GM12801 (cell line): ENCODE measurements around the gene TERF2IP.

Experiments
- TF ChIP-seq, protein P1 (sequence below): IDR thresholded peaks from one replicate; pipeline ENCODE4 v1.5.1; 2011; ENCODE audit warnings: control low read depth; ENCODE audit not compliant: insufficient read length; ENCODE audit errors: extremely low read depth

Gene TERF2IP

GRCh38 chr16:75647492-75648264 is at the start of gene TERF2IP, which contains the start of gene KARS1:
Gene TERF2IP (plus strand): TSS chr16:75647773. CDS start chr16:75647883, 110 bp downstream.
Gene KARS1 (minus strand): TSS chr16:75647665. CDS start chr16:75647639, 26 bp downstream.
- TF ChIP-seq, protein P1, sequence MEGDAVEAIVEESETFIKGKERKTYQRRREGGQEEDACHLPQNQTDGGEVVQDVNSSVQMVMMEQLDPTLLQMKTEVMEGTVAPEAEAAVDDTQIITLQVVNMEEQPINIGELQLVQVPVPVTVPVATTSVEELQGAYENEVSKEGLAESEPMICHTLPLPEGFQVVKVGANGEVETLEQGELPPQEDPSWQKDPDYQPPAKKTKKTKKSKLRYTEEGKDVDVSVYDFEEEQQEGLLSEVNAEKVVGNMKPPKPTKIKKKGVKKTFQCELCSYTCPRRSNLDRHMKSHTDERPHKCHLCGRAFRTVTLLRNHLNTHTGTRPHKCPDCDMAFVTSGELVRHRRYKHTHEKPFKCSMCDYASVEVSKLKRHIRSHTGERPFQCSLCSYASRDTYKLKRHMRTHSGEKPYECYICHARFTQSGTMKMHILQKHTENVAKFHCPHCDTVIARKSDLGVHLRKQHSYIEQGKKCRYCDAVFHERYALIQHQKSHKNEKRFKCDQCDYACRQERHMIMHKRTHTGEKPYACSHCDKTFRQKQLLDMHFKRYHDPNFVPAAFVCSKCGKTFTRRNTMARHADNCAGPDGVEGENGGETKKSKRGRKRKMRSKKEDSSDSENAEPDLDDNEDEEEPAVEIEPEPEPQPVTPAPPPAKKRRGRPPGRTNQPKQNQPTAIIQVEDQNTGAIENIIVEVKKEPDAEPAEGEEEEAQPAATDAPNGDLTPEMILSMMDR: no peak

DNA sequence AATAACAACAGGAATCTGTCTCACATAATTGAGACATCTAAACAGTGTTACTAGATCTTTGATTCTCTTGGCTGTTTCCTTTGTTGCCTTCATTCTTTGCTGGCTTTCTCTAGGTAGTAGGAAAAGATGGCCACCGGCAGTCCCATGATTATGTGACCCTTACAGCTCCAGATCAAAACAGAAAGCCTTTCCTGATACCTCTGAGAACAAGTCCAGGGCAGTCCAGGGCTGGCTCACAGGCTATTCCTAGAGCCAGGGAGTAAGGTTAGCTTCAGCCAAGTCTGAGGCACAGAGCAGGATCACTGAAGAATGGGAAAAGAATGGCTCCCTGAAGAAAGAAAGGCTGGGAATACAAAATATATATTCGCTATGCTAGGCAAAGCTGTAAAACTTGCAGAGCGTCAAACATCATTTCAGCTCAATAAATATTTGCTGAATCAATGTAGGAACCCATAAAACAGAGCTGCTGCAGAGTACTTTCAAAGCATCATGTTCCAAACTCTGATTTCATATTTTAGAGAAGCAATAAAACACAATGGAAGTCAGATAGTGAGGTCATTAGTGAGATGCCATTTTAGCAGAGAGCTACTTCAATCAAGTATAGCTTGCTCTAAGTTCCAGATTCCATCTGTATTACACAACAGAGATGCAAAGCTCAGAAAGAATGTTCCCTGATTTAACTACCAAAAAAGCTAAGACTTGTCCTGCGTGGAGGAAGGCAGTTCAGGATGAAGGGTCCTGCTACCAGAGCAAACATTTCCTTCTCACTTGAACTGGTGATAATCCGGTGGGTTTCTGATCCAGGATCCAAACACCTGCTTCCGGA is 47.9 kb upstream of the TERF2IP start:
- TF ChIP-seq, protein P1: no peak

GRCh38 chr16:75603241-75603640 is 44.3 kb upstream of the TERF2IP start:
- TF ChIP-seq, protein P1: no peak

- TF ChIP-seq, protein P1: no peak
These were observed 41.1 kb upstream of the TERF2IP start for GRCh38 chr16:75606507-75606906.

DNA sequence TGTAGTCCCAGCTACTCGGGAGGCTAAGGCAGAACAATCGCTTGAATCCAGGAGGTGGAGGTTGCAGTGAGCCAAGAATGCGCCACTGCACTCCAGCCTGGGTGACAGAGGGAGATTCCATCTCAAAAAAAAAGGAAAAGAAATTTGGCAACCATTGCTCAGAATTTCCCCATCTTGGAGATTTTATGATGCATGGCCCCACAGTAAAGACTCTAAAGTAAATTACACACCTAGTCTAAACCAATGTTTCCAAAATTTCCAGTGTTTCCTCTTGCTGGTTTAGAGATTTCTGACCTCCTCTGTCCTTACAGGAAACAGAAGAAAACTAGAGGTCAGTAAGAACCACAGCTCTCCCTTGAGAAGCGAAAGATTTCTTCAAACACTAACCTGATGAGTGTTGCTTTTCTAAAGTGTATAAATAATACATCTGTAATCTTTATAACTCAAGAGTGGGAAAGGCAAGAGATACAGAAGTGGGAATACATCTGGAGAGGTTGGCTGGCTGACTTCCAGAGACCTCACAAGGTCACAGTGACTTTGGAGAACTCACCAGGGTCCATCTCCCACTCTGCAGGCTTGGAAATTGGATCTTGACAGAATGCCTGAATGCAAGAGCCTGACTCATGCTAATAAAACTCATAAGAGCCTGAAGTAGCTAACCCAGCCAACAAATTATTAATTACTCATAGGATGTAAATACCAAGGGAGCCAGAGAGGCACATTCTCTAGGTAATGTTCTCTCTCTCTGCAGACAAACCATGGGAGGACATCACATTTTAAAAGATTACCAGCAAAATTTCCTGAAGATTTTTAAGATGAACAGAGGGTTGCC is 33.3 kb upstream of the TERF2IP start:
- TF ChIP-seq, protein P1: no peak

DNA sequence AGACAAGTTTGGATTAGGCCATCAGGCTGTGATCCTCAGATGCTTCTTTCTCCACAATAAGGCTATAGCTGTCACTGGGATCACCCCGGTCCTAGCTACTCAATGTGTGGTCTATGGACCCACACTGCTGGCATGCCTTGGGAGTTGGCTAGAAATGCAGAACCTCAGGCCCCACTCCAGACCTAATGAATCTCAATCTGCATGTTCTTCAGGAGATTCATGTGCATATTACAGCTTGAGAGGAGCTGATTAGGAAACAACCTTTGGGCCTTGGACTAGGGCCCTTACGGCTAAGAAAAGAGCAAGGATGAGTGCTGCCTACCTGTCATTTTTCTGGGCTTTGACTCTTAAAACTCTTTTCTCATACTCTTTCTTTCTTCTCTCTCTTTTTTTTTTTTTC is 32.0 kb upstream of the TERF2IP start:
- TF ChIP-seq, protein P1: no peak
